Stimulated activated CD8-positive, alpha-beta memory T cell treated with anti-CD3 and anti-CD28 coated beads, Interleukin-4, amount 100 ng/mL, for 48 hours (primary cell): ENCODE data around the gene TGM6.

Source experiments
- DNase-seq: peaks from one replicate; pipeline ENCODE4 v3.0.0-alpha.2; 2020

The TGM6 gene

DNA sequence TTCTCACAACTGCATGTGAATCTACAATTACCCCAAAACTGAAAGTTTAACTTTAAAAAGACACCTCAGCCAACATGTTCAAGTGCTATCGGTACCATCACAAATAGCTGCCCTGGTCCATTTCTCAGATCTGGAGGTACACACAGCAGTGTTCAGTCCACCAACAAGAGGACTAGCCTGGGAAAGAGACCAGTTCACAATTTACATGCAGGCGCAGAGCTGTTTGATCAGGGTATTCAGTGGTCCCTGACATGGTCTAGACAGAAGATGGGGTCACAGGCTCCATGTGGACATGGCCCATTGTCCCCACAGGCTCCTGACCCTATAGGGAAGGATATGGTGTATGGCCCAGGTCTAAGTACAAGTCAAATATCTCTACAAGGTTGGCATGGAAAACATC is 15.6 kb upstream of the TGM6 start:
- DNase-seq, result no peak

DNA sequence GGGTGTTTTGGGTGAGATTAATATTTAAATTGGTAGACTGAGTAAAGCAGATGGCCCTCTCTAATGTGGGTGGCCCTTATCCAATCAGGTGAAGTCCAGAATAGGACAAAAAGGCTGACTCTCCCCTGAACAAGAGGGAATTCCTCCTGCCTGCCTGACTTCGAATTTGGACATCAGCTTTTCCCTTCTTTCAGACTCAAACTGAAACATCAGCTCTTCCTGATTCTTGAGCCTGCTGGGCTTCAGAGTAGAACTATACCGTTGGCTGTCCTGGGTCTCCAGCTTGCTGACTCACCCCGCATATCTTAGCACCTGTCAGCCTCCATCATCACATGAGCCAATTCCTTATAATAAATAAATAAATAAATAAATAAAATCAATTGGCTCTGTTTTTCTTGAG is 15.0 kb upstream of the TGM6 start:
- no peak for DNase-seq

DNA sequence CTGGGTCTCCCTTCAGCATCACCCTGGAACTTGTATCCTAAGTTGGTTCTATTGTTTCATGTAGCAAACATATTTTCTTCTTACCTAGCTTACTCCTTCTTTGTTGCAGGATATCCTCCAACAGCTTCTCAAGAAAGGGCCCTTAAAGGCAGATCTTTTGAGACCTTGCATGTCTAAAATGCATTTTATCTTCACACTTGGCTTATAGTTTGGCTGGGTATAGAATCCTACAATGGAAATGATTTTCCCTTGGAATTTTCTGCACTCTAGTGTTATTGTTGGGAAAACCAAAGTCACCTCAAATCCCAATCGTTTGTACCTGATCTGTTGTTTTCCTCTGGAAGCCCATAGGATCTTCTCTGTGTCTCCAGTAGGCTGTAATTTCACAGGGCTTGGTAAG is 12.1 kb upstream of the TGM6 start:
- no peak for DNase-seq

DNA sequence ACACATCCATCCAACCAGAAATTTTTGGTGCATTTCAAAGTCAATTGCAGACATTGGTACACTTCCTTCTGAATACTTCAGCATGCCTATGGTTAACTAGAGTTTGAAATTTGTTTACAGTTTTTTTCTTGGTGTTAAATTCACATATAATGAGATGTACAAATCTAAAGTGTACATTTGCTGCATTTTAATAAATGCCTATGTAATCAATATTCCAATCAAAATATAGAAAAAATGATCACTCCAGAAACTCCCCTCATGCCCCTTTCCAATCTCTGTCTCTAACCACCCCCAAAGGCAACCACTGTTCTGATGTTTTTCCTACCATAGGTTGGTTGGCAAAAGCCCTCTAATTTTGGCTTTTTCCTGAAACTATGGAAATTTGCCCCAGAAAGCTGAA is 7.6 kb upstream of the TGM6 start:
- no peak for DNase-seq

DNA sequence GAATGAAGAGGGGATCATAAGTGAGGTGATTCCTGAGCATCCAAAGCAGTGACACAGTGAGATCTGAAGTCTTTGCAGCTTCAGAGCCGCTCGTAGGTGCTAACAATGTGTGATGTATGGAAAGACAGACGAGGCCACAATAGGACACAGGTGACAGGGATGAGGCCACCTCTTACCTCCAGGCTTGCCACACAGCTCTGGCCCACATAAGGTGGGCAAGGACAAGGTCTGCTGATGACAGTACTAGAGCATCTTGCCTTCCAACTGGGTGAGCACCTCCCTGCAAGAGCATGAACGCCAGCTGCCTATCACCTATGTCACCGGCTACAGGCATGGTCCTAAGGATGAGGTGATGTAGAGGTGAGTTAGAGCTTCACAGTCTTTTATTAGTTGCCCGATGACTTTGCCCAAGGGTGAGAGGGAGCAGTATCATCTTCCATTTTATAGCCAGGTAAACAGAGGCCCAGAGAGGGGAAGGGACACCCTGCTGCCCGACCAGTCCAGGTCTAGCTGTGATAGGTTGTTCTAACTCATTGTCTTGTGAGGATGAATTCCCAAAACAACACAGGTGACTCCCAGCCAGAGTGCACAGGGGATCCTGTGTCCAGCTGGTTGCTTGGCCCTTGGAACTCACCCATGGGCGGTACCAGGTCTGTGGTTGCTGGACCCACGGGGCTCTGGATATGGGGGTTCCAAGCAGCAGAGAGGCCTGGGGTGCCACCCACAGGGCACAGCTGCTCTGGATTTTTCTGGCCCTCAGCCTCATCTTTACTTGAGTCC is 6.2 kb upstream of the TGM6 start:
- DNase-seq, result no peak

DNA sequence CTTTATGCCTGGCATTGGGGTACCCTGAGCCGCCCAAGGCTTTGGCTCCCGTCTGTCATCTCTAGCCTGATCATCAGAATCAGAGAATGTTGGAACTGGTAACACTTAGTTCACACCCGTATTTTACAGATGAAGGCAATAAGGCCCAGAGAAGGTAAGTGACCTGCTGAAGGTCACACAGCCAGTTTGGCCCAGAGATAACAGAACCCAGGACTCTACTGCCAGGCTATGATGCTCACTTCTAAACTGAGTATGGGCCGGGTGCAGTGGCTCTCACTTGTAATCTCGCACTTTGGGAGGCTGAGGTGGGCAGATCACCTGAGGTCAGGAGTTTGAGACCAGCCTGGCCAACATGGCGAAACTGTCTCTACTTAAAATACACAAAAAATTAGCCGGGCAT is 1.8 kb upstream of the TGM6 start:
- DNase-seq, result no peak

DNA sequence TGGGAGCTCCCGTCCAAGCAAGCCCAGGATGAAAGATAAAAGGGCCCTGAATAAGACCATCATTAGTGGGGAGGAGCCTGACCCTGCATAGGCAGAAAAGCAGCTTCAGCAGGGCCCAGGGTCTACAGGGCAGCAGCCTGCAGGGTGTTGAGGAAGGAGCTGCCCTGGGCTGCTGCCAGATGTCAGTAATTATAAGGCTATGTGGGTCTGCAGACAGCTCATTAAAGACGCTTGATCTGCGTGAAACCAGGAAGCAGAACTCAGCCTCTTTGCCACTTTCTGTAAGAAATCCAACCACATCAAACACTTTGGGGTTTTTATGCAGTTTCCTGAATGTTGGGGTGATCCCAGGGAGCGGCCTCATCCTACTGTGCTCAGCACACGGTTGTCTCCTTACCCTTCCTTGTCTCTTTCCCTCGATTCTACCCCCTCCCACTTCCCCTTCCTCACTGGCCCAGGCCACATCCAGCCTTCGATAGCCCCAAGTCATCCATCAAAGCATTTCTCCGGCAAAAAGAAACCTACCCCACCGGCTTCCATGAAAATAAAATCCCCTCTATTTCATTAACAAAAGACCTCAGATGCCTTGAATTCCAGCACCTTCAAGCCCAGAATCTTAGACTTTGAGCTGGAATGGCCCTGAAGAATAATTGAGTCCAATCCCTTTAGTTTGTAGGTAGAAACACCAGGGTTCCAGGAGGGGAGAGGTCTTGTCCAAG is 1.0 kb upstream of the TGM6 start:
- DNase-seq, result no peak

DNA sequence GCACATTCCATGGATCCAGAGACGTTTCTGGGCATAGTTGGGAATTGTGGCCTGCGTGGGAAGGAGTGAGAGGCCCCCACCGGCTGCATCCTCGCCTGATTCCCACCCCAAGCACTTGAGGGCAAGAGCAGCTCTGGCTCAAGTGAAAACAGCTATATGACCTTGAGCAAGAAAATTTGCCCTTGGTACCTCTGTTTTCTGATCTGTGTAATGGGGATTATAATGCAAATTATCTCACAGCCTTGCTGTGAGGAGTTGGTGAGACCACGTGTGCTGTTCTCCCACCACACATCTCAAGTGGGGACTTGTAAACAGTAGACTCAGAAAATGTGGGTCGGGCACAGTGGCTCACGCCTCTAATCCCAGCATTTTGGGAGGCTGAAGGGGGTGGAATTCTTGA is 602 bp downstream of the TGM6 start:
- DNase-seq, result no peak

DNA sequence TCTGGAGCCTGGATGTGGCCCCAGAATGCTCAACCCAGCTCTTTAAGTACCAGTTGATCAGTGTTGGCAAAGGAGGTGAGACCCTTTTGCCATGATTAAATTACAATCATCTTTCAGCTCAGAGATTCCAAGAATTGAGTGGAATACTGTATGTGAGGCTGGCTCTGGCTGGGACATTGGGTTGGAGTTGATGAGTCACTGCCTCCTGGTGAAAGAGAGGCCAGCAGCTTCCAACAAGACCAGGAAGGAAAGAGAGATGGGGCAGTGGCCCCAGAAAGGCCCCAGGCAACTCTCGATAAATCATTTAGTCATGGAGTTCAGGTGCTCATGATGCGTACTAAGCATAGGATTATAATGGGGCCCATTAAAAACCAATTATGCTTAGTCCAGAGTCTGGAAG is 2.1 kb downstream of the TGM6 start:
- no peak for DNase-seq

DNA sequence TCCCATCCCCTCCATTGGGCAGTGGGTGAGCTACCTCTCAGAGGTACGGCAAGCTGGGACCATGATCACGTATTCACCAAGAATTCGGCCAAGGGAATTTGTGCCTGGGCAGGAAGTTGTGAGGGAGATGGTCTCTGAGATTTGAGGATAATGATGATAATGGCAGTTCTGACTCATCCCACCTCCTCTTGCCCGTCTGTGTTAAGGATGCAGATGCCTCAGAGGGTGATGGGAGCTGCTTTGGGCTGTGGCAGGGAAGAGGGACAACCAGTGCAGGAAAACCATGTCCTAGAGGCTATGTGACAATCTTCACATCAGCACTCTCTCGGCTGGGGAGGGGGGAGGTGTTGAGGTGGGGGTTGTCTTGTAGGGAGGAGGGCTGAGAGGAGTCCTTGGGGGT is 4.3 kb downstream of the TGM6 start:
- no peak for DNase-seq

DNA sequence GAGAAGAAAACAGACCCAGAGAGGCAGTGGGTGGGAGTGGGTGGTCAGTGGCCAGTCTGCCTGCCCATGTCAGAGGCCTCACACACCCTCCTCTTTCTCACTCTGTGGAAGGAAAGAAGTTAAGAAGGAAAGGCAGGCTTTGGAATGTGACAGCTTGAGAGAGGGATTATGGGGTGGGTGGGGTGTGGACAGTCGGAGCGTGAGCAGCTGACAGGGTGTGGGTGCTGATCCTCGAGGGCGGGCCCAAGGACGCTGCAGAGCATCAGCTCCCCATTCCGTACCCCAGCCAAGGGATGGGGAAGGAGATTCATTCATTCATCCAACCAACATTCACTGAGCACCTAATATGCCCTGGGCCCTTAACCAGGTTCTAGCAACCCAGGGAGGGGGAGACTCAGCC is 4.8 kb downstream of the TGM6 start:
- no peak for DNase-seq

DNA sequence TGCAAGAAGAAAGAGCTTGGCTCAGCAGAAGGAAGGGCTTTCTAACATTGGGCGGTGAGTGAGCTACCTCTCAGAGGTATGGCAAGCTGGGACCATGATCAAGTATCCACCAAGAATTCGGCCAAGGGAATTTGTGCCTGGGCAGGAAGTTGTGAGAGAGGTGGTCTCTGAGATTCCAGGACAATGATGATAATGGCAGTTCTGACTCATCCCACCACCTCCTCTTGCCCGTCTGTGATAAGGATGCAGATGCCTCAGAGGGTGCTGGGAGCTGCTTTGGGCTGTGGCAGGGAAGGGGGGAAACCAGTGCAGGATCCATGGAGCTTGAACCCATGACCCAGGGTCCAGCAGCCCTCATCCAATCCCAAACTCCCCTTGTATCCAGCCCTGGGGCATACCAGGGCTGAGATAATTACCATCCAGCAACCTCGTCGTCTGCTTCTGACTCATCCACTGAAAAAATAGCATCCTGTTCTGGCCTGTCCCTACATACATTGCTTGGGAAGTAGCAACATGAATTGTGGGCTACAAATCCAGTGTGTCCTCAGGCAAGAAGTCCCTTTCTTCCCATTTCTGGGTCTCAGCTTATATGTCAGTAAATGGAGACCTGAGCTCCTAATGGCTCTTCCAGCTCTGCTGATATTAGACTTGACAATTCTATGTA is 5.9 kb downstream of the TGM6 start:
- DNase-seq, result no peak

DNA sequence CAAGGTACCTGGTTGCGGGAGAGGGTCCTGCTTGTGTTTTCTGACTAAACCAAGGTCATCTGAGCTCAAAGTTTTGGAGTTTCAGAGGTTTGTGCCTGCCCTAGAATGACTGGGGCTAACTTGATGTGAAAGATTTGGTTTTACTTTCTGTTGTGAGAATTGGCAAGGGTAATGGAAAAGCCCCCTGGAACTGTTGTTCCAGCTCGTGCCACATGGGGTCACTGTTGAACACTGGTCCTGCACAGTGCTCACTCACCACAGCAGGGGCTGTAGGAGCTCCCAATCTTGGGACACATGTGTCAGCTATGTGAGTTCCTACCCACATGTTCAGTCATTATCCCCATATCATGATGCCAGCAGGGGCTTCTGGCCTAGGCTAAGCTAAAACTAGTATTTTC is 6.5 kb downstream of the TGM6 start:
- peak; percentile 81 for DNase-seq

DNA sequence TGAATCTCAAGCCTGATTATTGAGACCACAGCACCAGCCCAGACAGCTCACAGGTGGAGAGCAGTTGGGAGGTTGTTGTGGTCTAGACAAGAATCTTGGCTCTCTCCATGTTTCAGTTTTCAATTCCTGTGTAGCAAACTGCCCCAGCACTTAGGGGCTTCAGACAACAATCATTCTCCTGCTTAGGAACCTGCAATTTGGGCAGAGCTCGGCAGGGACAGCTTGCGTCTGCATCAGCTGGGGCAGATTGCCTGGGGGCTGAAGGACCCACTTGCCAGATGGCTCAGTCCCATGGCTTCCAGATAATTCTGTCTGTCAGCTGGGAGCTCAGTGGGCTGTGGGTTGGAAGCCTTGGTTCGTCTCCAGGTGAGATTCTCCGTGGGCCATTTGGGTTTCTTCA is 6.9 kb downstream of the TGM6 start:
- no peak for DNase-seq

DNA sequence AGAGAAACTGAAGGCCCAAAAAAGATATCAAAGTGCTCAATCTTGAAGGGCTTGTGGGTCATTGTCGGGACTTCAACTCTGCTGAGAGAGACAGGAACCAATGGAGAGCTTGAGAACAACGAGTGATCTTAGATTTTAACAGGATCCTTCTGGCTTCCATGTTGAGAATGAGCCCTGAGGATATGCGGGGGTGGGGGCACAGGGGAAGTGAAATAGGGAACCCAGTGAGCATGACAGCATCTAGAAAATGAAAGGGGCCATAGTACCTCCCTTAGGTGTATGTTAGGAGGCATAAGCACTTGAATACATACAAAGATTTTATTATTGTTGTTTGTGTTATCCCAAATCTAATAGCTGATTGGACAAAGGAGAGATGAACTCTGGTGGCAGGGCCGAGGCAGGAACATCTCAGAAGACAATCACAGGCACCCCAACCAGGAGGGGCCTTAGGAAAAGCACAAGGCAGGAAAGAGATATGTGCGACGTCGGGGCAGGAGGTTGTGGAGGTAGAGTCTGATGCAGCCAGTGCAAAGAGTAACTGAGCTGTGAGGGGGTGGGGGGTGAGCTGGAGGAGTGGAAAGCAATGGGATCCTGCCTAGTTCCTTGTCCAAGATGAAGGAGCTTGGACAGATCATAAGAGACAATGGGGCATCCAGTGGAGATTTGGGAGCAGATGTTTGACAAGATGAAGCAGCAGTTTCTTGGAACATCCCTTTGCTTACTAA is 10.4 kb downstream of the TGM6 start:
- DNase-seq, result no peak

DNA sequence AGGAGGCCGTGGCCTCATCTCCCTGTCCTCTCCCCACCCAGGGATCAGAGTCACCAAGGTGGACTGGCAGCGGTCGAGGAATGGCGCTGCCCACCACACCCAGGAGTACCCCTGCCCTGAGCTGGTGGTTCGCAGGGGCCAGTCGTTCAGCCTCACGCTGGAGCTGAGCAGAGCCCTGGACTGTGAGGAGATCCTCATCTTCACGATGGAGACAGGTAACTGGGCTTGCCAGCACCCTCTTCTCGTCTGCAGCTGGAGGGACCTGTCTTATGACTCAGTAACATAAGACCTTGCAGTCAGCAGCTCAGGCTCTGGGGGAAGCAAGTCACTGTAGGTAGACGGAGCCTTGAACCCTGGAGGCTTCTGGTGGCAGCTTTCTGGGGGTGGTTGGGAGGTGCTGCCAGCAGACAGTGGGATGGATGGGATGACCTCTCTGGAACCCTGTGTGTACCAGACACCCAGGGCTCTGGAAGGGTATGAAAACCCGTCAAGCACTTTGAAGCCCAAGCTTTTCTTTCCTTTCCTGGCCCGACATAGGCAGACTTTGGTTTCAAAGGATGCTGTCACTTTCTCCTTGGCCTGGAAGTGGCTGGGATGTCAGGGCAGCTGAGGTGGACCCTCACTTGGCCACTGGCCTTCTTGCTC is 13.8 kb downstream of the TGM6 start:
- no peak for DNase-seq

DNA sequence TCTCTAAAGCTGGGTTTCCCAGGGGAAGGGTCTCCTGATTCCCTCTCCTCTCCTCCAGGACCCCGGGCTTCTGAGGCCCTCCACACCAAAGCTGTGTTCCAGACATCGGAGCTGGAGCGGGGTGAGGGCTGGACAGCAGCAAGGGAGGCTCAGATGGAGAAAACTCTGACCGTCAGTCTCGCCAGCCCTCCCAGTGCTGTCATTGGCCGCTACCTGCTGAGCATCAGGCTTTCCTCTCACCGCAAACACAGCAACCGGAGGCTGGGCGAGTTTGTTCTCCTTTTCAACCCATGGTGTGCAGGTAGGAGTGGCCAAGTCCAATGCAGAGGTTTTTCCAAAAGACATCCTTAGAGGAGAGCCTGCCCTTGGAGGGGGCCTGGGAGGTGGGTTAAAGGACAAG is 14.4 kb downstream of the TGM6 start:
- no peak for DNase-seq

DNA sequence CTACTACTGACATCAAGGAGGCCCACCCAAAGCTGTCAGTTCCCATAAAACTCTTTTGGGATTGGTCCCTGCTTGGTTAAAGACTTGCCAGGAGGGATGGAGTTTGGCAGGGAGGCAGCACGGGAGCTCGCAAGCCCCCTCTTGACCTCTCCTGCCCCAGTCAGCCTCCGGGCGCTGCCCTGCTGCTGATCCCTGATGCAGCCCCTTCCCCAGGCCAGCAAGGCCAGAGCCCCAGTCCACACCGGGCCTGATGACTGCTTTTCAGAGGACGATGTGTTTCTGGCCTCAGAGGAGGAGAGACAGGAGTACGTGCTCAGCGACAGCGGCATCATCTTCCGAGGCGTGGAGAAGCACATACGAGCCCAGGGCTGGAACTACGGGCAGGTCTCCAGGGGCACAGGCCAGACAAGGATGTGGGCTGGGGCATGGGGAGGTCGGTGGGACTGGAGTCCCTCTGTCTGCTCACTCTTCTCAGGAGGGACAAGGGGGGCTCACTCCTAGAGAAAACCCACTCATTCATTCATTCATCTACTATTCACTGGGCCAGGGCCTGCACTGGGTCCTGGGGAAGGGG is 15.6 kb downstream of the TGM6 start:
- no peak for DNase-seq

DNA sequence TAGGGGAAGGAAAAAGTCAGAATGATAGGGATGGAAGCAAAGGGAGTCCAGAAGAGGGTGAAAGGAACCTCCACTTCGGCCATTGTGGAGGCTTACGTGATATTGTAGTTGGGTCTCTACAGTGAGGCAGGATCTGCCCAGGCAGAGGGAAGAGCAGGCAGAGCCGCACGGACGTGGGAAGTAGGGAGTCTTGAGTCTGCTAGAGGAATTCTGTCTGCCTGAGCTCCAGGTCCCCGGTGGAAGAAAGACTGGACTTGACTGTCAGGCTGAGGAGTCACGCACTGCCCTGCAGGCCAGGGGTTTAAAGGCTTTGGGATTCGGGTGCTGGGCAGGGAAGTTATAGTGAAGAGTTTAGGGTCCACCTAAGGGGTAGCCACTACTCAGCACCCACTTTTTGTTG is 16.4 kb downstream of the TGM6 start:
- DNase-seq, result no peak

DNA sequence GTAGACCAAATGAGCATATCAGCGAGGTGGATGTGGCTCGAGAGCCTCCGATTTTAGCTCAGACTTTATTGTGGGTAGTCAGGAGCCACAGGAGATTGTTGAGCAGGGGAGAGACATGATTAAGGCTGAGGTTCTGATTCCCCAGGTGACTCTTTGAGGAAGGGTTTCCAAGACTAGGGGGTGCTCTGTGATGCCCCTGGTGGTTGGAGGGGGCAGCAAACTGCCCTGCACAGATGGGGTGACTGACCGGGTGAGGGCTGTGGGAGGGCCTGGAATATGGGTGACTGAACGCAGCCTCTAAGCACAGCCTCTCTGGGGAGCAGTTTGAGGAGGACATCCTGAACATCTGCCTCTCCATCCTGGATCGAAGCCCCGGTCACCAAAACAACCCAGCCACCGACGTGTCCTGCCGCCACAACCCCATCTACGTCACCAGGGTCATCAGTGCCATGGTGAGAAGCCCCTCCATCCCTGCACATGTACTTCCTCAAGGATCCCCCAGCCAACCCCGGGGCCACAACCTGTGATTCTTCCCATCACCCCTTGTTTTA is 17.0 kb downstream of the TGM6 start:
- DNase-seq, result no peak

DNA sequence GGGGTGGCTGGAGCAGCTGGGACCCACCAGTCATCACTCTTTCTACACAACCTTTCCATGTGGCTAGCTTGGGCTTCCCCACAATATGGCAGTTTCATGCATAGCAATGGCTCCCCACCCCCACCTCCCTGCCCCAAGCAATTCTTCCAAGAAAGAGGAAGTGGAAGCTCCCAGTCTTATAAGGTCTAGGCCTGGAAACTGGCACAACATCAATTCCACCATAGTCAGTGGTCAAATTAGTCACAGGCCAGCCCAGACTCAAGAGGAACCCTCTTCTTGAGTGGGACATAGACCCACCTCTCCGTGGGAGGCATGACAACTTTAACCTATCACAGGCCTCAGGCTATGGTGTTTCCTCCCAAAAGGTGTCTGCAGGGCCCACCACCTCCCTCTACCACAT is 17.7 kb downstream of the TGM6 start:
- no peak for DNase-seq

DNA sequence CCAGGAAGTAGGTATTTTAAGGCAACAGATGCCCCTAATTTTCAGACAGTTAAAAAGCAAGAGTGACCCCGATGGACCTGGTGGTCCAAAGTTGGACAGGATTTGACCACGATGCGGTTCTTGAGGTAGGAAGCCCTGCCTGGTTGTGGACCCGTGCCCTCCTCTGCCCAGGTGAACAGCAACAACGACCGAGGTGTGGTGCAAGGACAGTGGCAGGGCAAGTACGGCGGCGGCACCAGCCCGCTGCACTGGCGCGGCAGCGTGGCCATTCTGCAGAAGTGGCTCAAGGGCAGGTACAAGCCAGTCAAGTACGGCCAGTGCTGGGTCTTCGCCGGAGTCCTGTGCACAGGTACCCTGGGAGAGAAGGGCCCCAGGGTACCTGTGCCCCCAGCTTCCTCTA is 18.7 kb downstream of the TGM6 start:
- DNase-seq, result no peak
